AG04450 (cell line): ENCODE results near the gene OCIAD1. TPM values are rescaled to one million over a fixed set of nuclear protein-coding genes. Genes with fewer than 3 reads are reported as not detected.
A peak's percentile ranks its signal among the peaks of the same experiment; 100 is the strongest.
"Not testable (repeated sequence)": the region's sequence is repeated elsewhere in the genome, so short reads cannot be mapped to it uniquely, and the experiment has no call there.

Source experiments
- CTCF ChIA-PET: fragments of 300-600, 350-600 bp; formaldehyde crosslinking; extraction: SDS; loops from one replicate; lab custom pipeline; 2022; ENCODE audit warnings: antibody characterized with exemption, inconsistent platforms; lab: Charles Lee
- POLR2A ChIA-PET: fragments of 350-600 bp; formaldehyde crosslinking; extraction: SDS; loops from one replicate; lab custom pipeline; 2021; ENCODE audit warnings: antibody characterized with exemption, inconsistent platforms; lab: Yijun Ruan, JAX
- DNase-seq: peaks from one replicate; pipeline ENCODE4 v3.0.0-alpha.2; 2011; ENCODE audit warnings: low read depth, low spot score
- H3K27ac ChIP-seq: one replicate; pipeline ENCODE4 v1.5.1; 2012; ENCODE audit warnings: low read depth, low read length, control low read depth
- H3K27me3 ChIP-seq: one replicate; pipeline ENCODE4 v1.6.0; 2012; ENCODE audit warnings: low read length; ENCODE audit not compliant: control insufficient read depth, insufficient read depth
- H3K4me3 ChIP-seq: 2 replicates; pipeline ENCODE4 v1.5.1; 2011; ENCODE audit warnings: mild to moderate bottlenecking, low read depth, low read length, control low read depth
- H3K9me3 ChIP-seq: 2 replicates; pipeline ENCODE4 v1.5.1; 2012; ENCODE audit warnings: low read length; ENCODE audit not compliant: control insufficient read depth, insufficient read depth
- CTCF ChIP-seq: IDR thresholded peaks from 2 replicates; pipeline ENCODE4 v1.5.1; 2011; ENCODE audit warnings: low read depth, low read length, control low read depth, inconsistent platforms
- polyA plus RNA-seq: library from polyadenylated mRNA; depleted of rRNA; stranded (reverse); fragments of >200 nt; gene quantifications from 2 replicates; pipeline ENCODE4 v1.2.3, GENCODE V29; 2011

OCIAD1 gene
- polyA plus RNA-seq, 1 experiment: 176 TPM

GRCh38 chr4:48816971-48817370, 13.9 kb upstream of the OCIAD1 start:
- TF ChIP-seq CTCF: no peak
- H3K9me3 ChIP-seq: no peaks in the 10 kb centered on the region
- no peaks in the 10 kb centered on the region for H3K27me3 ChIP-seq
- CTCF ChIA-PET: no interaction called here
- no peak overlapping the region for H3K4me3 ChIP-seq
- H3K27ac ChIP-seq: no peak overlapping the region
- POLR2A ChIA-PET: no interaction called here
- DNase-seq: no peak

GRCh38 chr4:48821431-48821830, 9.5 kb upstream of the OCIAD1 start:
- H3K27ac ChIP-seq, DNase-seq, POLR2A ChIA-PET, H3K9me3 ChIP-seq, H3K27me3 ChIP-seq, H3K4me3 ChIP-seq, CTCF ChIA-PET: not testable (repeated sequence)

- TF ChIP-seq CTCF: no peak
- POLR2A ChIA-PET: interaction anchor here (1.3 kb wide), 1 partner anchor 47 kb away, joined by 3 read pairs; the partner anchor contains the start of gene FRYL
- Histone ChIP-seq H3K4me3 (no peak overlapping the region), H3K9me3 (no peaks in the 10 kb centered on the region; the same call in 1 of the 2 replicates), H3K27ac (no peak overlapping the region), H3K27me3 (no peaks in the 10 kb centered on the region)
- DNase-seq: no peak
- CTCF ChIA-PET: no interaction called here
Measured at GRCh38 chr4:48827622-48828021, 3.3 kb upstream of the OCIAD1 start.

- POLR2A ChIA-PET: no interaction called here
- CTCF ChIA-PET: interaction anchor here (1.9 kb wide), 1 partner anchor 253 kb away, joined by 7 read pairs; no protein-coding TSS in a partner anchor
Measured at GRCh38 chr4:48831532-48832030, 693 bp downstream of the OCIAD1 start.

GRCh38 chr4:48832571-48832970, 1.7 kb downstream of the OCIAD1 start:
- no peak for DNase-seq
- ChIA-PET POLR2A (no interaction called here), CTCF (interaction anchor here (0.6 to 1.9 kb wide), 4 partner anchors 50 to 452 kb away, joined by 3 to 7 read pairs (median 4); no protein-coding TSS in a partner anchor)
- H3K9me3 ChIP-seq: no peaks in the 10 kb centered on the region; the same call in 1 of the 2 replicates
- no peak overlapping the region for H3K27ac ChIP-seq
- no peak for TF ChIP-seq CTCF
- H3K4me3 ChIP-seq: peak overlapping the region; percentile 98
- no peaks in the 10 kb centered on the region for H3K27me3 ChIP-seq

More at GRCh38 chr4:48831532-48832030, 693 bp downstream of the OCIAD1 start:
- DNase-seq: no peak
- Histone ChIP-seq H3K4me3 (peak overlapping the region; percentile 98), H3K27ac (peak overlapping the region; percentile 92), H3K27me3 (no peaks in the 10 kb centered on the region), H3K9me3 (no peaks in the 10 kb centered on the region; the same call in 1 of the 2 replicates)
- TF ChIP-seq CTCF: no peak
